COLO829 (cell line): Measurements from ENCODE around the gene MARVELD3.

Experiments
- DNase-seq: peaks from one replicate; pipeline ENCODE4 v3.0.0; 2012; ENCODE audit warnings: low spot score

MARVELD3 gene

DNA sequence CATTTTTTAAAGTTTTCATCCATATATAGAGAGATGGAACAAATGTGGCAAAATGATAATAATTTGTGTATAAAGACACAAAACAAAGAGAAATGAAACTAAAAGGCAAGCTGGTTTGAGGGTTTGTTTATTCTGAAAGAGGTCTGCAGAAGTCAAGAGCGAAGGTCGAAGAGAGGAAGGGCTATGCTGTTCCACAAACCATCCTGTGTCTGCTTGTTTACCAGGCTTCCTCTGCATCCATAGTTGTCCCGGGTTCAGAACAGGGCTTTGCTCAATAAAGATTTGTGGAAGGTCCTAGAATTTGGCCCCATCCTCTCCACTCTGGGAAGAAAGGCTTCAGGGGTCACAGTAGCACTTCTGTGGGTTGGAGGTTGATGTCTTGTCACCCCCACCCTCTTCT lies 2.4 kb upstream of the MARVELD3 start:
- no peak for DNase-seq

DNA sequence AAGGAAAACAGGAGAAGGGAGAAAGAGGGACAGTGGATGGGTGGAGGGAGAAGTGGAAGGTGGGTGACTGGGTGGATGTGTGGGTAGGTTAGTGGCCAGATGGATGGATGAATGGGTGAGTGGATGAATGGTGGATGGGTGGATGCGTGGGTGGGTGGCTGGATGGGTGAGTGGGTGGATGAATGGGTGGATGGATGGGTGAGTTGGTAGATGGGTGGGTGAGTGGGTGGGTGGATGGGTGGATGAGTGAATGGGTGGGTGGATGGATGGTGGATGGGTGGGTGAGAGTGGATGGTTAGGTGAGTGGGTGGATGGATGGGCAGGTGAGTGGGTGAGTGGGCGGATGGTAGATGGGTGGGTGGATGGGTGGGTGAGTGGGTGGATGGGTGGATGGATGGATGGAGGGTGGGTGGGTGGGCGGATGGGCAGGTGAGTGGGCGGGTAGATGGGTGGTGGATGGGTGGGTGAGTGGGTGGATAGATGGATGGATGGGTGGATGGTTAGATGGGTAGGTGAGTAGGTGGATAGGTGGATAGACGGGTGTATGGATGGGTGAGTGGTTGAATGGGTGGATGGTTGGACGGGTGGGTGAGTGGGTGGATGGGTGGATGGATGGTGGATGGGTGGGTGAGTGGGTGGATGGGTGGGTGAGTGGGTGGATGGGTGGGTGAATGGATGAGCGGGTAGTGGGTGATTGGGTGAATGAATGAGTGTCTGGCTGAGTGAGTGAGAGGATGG lies 702 bp upstream of the MARVELD3 start:
- DNase-seq = no peak

DNA sequence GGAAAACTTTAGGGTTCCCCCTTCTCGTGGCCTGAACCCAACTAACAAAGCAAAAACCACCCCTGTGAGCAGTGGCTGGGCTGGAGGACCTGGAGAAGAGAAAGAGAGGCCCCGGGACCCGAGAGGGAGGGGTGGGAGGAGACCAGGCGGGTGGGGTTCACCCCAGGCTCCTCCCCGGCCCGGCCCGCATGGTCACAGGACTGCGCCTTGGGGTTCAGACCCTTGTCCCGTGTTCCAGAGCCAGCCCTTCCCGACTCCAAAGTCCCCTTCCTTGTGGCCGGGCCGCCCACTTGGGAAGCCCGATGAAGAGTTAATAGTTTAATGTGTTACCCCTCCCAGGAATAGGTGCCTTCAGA lies 852 bp downstream of the MARVELD3 start:
- DNase-seq = no peak

DNA sequence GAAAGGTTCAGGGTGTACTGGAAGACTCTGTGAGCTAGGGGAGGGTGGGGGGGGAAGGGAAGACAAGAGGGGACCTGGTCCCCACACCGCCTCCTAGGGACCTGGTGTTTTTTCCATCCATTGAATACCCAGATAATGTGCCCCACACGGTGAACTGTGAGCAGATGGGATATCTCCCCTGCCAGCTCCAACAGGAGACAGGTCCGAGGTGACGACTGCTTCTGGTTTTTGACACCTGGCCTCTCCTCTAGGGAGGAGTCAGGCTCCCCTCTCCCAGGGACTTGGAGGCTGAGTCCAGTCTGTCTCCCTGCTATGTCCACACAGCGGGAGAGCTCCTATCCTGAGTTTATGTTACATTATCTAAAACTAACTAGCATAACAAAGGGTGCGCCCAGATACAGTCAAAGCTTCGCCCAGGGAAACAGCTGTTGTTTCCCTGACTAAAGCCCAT lies 1.8 kb downstream of the MARVELD3 start:
- DNase-seq = no peak

DNA sequence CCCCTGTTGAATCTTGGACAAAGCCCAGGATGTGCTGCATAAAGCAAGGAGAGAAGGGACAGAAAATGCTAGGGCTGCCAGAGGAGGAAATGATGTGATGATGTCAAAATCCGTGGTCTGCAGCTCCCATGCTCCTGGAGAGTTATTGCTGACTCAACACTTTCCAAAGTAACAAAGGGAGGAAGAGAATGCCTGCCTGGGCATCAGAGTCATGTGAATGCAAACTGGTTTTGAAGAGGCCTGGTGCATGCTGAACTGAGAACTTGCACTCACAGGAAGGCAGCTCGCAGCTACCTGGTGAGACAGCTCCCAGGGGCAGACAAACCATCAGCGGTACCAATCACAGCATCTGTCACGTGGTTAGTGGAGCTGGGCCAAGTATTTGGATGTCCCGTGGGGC lies 2.8 kb downstream of the MARVELD3 start:
- DNase-seq = no peak

DNA sequence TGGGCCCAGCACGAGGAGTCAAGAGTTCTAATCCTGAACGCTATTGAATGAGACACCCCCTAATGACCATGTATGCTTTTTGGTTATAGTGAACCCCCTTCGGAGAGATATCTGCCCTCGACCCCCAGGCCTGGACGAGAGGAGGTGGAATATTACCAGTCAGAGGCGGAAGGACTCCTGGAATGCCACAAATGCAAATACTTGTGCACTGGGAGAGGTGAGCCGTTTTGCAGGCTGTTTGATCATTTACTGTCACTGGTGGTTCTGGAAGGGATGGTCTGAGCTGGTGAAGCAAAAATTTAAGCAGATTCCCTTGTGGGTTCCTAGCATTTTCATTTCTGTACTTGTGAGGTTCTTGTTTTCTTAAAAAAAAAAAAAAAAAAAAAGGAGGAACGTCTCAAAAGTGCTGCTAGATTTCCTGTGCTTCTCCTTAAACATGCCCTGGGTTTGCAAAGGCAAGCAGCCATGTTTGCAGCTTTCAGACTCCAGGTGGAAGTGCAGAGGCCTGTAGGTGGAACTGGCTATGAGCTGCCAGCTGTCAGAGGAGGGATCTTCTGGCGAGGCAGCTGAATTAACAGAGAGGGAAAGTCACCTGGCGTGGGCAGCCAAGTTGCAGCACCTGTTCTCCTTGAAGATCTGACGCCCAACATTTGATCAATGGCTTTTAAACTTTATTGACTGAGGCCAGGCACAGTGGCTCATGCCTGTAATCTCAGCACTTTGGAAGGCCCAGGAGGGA lies 3.5 kb downstream of the MARVELD3 start:
- DNase-seq = no peak

DNA sequence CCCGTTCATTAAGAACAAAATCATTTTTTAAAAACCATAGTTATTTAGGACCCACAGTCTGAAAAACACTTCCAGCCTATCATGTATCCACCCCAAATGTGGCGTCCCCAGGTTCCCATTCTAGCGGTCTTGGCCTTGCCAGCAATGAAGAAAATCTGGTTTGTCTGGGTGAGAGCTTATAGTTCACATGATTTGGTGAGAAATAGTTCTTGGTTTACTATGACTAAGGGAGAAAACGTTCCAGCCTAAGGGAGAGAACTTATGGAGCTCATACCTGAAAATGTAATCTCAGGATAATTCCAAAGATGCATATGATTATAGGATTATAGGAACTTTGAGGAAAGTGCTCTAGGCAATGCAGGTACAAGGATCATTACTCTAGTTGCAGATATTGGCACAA lies 4.8 kb downstream of the MARVELD3 start:
- DNase-seq = no peak

DNA sequence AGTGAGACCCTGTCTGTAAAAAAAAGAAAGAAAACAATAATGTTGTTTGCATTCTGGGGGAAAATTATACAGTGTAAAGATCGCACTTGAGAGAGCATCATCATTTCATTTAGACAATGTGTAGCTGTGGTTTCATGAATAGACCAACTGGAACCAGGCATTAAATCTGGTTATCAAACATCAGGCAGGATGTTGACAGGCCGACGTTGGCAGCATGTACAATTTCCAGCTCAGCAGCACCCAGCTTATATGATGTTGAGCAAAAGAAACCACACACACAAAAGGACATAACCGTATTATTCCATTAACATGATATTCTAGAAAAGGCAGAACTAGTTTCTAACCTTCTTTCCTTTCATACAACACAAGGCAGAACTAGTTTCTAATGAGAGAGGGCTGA lies 5.8 kb downstream of the MARVELD3 start:
- DNase-seq = no peak

DNA sequence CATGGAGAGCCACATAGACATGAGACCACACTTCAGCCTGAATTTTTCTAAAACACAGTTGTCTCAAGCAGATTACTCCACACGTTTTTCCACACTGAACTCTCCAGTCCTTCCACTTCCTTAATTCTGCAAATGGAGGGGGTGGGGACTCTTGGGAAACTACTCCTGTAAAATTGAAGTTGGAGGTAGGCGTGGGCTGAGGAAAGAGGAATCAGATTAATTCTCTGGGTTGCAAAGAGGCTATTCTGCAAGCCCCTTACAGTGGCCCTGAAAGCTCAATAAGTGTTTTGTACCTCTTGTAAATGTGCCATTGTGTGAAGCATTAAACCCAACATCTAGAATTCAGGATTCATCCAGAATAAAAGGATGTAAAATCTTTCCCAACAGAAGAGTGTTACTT lies 9.6 kb downstream of the MARVELD3 start:
- no peak for DNase-seq

DNA sequence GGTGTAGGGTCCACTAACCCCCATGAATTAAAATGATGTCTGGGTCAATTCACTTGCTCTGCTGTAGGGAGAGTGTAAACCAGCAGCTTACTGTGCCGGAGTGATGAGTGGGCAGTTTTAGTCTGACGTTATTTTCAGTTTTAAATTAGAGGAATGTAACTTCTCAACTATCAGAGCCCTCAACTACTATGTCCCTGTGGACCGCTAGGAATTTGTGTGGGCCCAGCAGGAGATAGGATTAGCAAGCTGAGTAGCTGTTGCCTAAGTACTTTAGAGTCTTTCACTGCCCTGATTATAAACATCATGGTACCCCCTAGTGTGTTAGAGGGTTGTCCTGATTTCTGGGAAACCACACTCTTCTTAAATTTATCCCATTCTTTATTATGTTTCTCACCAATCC lies 11.4 kb downstream of the MARVELD3 start:
- DNase-seq = no peak

DNA sequence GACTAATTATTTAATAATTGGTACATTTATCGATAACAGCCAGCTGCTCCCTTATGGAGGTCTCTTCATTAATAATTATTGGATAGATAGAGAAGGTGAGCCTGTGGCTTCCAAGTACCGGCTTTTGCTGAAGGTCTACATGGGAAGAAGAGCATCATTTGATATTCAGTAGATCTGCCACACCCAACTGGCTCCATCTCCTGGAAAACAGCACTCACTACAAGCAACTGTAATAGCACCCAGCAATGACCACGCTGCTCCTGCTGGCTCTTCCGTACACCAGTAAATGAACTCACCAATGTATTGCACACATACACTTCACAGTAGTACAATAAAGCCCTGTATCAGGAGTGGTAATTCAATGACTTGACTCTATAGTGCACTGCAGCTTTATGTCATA lies 19.5 kb downstream of the MARVELD3 start:
- DNase-seq = peak; percentile 42

DNA sequence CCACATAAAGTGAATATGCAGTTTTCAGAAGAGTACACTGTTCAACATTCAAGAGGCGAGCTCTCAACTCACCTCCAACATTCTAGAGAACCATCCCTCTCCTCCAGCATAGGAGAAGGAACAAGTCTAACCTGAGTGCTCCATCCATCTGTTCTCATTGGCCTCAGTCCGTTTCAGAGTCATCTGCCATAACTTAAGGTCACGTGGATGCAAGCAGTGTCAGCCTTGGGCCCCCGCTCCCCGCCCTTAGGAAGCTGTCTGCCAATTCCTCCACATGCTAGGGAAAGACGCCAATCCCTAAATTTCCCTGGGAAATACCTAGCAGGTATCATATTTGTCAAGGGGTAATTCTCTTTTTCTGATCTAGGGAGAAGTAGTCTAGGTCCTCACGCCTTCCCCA lies 21.4 kb downstream of the MARVELD3 start:
- no peak for DNase-seq

DNA sequence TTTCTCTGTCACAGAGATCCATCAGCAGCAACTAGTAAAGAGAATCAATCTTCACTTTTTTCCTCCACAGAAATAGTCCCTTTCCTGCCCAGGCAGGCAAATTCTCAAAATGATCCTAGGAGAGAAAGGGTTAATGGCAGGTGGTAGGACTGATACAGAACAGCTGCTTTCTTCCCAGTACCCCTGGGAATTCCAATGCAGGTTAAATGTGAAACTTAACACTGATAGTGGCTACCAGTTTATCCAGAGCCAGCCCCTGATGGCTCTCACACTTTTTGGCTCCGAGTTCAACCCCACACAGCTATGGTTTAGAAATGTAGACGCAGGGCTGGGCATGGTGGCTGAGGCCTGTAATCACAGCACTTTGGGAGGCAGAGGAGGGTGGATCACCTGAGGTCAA lies 22.2 kb downstream of the MARVELD3 start:
- no peak for DNase-seq

DNA sequence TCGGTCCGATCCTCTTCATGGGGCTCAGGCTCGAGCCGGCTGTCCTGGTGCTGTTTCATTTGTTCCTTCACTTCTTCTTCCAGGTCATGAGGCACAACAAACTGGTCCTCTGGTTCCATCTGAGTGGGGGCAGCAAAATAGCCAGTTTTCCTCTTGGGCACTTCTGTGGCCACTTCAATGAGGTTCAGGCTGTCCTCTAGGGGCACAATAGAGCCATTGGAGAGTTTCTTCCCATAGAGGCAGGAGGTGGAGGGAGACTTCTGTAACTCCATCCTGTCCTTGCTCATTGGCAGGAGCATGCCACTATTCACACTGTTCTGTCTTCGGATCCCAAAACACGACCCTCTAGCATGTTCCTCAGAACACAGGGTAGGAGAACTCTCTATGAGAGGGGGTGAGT lies 22.9 kb downstream of the MARVELD3 start:
- no peak for DNase-seq

DNA sequence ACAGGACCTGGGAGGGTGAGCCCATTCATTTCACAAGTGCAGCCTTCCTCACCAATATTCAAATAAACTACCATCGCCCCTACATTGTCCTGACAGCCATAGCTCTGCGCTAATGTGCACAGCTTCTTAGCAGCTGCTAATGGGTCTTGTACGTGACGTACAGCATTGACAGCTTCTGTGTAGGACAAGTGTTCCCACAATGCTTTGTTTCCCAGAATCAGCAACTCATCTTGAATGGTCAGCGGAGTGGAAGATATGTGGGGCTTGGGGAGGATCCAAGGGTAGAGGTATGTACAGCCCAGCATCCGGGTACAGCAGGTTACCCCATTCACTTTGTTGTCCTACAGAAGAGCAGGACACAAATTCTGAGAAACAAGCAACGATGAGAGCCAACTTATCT lies 23.7 kb downstream of the MARVELD3 start:
- DNase-seq = no peak

DNA sequence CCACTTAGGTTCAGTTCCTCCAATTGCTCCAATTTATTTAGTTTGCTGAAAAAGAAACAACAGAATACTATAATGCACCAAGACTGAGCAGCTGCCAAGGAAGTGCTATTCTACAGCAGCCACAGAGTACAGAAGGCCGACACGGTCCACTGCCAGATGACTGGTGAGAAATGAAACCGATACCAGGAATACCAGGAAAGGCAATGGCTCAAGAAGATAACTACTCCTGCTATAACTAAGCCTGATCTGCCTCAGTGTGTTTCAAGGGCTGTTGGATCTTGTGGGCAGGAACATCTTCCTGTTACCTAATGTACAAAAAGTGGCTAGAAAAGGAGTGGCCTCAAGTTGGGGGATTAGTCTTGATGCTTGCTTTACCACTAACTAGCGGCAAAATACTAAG lies 32.8 kb downstream of the MARVELD3 start:
- no peak for DNase-seq

DNA sequence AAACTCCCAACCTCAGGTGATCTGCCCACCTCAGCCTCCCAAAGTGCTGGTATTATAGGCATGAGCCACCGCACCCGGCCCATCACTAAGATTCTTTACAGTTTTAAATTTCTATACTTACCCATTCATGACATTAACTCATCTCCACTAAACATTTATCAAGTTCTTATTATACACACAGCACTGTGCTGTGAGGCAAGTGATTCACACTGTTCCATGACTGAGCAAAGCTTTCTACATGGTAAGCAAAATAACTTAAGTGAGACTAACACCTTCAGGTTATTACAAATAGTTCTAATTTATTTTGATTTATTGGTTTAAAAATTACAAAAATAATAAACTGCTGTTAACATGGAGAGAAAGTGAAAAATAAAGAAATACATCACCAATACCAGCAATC lies 33.5 kb downstream of the MARVELD3 start:
- DNase-seq = no peak

DNA sequence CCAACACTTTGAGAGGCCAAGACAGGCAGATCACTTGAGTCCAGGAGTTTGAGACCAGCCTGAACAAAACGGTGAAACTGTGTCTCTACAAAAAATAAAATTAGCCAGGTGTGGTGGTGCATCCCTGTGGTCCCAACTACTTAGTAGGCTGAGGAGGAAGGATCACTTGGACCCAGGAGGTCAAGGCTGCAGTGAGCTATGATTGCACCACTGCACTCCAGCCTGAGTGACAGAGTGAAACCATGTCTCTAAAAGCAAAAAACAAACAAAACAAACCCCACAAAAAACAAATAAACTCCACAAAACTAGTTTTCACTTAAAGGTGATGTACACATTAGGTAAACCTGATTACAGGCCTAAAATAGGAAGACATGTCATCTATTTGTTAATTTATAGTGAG lies 40.3 kb downstream of the MARVELD3 start:
- DNase-seq = no peak

DNA sequence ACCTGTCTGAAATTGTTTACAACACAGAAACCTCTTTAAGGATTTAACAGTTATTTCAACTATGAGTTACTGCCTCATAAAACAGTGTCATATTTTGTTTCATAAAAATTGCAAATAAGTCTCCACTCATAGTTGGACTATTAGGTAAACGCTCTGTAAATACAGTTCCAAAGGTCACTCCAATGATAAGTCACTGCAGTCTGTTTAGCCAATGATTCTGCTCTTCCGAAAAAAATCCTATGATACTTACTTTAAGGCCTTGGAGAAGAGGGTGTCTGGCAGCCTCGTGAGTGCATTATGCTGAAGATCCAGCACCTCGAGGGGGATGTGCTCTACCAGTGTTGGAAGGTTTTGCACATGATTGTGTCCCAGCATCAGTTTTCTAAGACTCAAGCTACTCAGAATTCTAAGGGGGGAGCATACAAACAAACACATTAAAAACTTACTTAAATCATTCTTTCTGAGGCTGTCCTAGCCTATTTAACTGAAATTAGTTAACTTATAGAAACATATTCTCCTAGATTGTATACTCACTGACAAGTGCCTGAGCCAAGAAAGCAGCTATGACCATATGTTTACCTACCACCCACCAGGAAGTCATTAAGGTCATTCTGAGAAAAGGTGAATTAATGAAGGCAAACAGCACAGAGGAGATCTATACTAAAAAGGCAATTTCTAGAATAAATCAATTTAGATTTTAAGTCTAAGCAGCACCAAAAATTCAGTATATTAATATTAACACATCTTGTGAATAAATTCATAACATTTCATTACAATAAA lies 41.1 kb downstream of the MARVELD3 start:
- no peak for DNase-seq

DNA sequence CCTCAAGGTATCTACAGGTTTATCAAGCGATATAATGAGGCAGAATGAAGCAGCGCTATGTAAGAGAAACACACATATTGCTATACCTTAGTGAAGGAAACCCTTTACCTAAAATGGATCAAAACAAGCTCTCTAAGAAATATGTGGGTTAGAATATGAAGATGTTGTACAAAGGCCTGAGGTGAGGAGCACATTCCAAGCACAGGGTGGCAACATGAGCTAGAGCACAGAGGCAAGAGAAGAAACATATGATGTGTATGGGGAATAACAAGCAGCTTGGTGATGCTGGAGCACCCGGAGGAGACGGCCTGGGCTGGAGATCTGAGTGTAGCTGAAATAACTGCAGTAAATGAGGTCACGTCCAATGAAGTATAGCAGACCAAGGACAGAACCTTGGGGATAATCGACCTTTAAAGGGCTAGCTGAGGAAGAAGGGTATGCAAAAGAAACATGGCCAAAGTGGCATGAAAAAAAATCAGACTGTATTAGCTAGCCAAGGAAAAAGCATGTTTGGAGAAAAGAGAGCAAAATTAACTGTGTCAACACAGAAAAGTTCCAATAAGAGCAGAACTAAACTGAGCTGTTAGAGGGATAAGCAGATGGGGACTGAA lies 44.0 kb downstream of the MARVELD3 start:
- no peak for DNase-seq

DNA sequence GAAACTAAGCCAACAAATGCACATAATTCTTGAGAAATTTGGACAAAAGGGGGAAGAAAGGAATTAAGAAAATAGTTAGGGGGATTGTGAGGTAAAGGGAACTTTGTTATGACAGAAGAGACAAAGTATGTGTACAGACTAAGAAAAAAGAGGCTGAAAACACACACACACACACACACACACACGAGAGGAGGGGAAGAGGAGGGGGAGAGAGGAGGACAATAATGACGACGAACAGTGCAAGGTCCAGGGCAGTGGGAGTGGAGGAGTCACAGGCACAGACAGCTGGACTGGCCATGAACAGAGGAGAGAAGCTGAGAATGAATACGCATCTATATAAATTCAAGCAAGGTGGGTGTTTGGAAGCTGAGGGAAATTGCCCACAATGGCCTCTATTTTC lies 44.6 kb downstream of the MARVELD3 start:
- no peak for DNase-seq

DNA sequence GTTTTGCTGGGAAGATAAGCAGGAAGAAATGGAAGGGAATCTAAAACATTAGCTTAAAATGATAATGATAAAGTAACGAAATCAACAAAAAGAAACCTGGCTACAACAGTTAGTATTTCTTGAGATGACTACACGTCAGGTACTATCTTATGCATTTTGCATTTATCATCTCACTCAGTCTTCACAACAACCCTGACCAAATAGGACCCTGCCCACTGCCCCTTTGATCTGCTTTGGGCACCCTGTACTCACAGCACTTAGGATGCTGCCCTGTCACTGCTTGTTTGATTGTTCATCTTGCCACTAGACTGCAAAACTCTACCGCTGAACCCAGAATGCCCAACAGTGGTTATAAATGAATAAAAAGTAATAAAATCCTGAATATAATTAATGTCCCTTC lies 45.2 kb downstream of the MARVELD3 start:
- no peak for DNase-seq

DNA sequence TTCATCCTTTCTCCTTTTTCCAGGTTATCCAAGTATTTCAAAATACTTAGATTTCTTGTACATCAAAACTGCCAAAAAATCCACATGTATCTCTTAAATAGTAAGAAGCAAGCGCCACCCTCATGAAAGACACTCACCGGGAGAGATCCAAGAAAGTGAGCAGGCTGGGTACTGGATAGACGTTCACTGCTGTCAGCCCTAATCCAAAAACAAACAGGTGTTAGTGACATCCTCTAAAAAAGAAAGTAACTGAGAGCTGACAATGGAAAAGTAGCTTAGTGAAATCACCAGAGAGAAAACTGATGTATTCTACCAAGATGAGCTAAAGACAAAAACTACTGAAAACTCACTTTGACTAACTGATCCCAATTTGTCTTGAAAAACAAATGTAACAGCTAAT lies 46.1 kb downstream of the MARVELD3 start:
- DNase-seq = no peak
